Germinal center (tissue), 1 donor: Measurements from ENCODE around the gene MAGEB4.

Source experiments
- DNase-seq: peaks from one replicate; pipeline ENCODE4 v3.0.0; 2012; ENCODE audit warnings: mixed read lengths, low spot score

Gene MAGEB4

DNA sequence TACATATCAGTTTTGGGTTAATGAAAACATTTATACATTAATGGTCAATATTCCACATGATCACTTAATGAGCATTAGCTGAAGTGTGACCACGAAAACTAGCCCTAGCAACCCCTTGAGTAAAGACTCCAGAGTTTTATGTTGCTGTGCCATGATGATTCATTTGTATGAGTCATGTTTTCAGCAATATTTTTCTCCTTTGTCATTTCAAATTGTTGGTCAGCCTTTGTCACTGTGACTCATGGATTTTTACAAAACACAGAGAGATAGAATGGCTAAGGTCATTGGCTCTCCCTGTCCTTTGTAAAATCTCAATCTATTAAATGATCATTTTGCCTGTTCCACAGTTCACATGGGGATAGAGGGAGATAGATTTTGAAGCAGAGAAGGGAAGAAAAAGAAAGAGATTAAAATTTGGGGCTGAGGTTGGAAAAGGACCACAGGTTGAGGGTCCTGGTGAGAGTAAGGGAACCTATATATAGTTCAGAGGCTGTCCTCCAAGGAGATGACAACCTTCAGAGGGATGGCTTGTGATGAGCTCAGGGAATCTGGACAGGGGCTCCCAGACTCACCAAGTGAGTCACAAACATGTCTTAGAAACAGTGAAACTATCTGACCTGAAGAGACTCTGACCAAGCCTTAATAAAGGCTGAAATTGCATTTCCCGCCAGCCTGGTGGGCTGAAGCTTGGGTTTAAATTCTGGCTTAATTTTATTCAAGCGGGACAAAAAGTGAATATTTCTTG, 41.8 kb downstream of the MAGEB4 start:
- DNase-seq, result no peak
